Measurements from ENCODE around the gene FIZ1. TPM values are rescaled to one million over a fixed set of nuclear protein-coding genes. Genes with fewer than 3 reads are reported as not detected.

Gene FIZ1
- total RNA-seq, 1 experiment from 2014 or later, result 29.3 TPM

DNA sequence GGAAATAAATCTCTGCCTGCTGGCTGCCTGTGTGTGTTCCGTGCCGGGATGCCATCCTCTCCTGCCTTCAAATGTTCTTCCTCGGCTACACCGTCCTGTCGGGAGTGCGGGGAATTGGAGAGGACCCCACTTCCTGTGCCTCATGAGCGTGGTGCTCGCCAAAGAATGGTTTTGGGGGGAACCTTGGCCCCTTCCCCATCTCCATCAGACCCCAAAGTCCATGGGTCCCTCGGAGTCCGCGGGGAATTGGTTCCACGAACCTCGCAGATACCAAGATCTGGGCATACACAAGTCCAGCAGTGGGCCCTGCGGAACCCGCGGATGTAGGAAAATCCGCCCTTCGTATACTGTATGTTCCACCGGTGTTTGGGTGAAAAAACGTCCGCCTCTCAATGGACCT, 3.8 kb upstream of the FIZ1 start:
- Histone ChIP-seq H3K4me1 (ENCODE audit: insufficient read depth, low read length, poor library complexity, severe bottlenecking) (peaks cover 27% of the 10 kb centered on the region), H3K36me3 (ENCODE audit: insufficient read depth, low read length, poor library complexity, severe bottlenecking) (no peaks in the 10 kb centered on the region), H3K4me3 (ENCODE audit: low read depth, low read length, poor library complexity, severe bottlenecking) (no peak overlapping the region), H3K27ac (ENCODE audit: low read depth, low read length, poor library complexity, severe bottlenecking) (no peak overlapping the region), H3K27me3 (replicated peaks; ENCODE audit: insufficient read depth, low read depth, low read length, poor library complexity) (no peaks in the 10 kb centered on the region), H3K9me3 (ENCODE audit: low read depth, low read length, poor library complexity, severe bottlenecking) (no peaks in the 10 kb centered on the region)
- no peak for DNase-seq (ENCODE audit: low spot score)
- CTCF ChIA-PET, result no interaction called here
- BruUV-seq (replicated peaks), result no TSS peak
- intact Hi-C loops (cut with micrococcal nuclease; ENCODE audit: unreplicated experiment), result loop anchor here (5.0 kb wide), 1 partner anchor 196 kb away; the partner anchor contains the start of gene UBE2S
- no peak for TF ChIP-seq EZH2 (IDR thresholded peaks at IDR 0.05; ENCODE audit: borderline replicate concordance, low read depth, low read length, poor library complexity, severe bottlenecking)
- TF ChIP-seq, protein P1, sequence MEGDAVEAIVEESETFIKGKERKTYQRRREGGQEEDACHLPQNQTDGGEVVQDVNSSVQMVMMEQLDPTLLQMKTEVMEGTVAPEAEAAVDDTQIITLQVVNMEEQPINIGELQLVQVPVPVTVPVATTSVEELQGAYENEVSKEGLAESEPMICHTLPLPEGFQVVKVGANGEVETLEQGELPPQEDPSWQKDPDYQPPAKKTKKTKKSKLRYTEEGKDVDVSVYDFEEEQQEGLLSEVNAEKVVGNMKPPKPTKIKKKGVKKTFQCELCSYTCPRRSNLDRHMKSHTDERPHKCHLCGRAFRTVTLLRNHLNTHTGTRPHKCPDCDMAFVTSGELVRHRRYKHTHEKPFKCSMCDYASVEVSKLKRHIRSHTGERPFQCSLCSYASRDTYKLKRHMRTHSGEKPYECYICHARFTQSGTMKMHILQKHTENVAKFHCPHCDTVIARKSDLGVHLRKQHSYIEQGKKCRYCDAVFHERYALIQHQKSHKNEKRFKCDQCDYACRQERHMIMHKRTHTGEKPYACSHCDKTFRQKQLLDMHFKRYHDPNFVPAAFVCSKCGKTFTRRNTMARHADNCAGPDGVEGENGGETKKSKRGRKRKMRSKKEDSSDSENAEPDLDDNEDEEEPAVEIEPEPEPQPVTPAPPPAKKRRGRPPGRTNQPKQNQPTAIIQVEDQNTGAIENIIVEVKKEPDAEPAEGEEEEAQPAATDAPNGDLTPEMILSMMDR (conservative IDR thresholded peaks at IDR 0.05; ENCODE audit: low read depth, low read length), result no peak
- POLR2A ChIA-PET (ENCODE audit: low non-redundant PET), result no interaction called here

DNA sequence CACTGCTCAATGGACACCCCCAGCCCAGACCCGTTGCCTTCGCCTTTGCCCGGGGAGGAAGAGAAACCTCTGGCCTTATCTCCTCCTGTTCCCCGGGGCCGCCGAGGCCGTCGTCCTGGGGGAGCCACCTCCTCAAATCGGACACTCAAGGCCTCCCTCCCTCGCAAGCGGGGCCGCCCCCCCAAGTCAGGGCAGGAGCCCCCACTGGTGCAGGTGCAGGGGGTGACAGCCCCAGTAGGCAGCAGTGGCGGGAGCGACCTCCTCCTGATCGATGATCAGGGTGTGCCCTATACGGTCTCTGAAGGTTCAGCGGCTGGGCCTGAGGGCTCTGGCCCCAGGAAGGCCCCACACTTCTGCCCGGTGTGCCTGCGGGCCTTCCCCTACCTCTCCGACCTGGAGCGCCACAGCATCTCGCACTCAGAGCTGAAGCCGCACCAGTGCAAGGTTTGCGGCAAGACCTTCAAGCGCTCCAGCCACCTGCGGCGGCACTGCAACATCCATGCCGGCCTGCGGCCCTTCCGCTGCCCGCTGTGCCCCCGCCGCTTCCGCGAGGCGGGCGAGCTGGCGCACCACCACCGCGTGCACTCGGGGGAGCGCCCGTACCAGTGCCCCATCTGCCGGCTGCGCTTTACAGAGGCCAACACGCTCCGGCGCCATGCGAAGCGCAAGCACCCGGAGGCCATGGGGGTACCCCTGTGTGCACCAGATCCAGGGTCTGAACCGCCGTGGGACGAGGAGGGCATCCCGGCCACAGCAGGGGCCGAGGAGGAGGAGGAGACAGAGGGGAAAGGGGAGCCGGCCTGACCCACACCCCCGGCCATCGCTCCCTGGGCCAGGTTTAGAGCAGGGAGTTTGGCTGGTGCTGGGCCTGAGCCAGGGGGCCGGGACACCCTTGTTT, 3.0 kb upstream of the FIZ1 start:
- peaks cover 31% of the 10 kb centered on the region for H3K4me1 ChIP-seq (ENCODE audit: insufficient read depth, low read length, poor library complexity, severe bottlenecking)
- no peaks in the 10 kb centered on the region for H3K9me3 ChIP-seq (ENCODE audit: low read depth, low read length, poor library complexity, severe bottlenecking)
- TF ChIP-seq, protein P1 (conservative IDR thresholded peaks at IDR 0.05; ENCODE audit: low read depth, low read length), result no peak
- no peak for TF ChIP-seq EZH2 (IDR thresholded peaks at IDR 0.05; ENCODE audit: borderline replicate concordance, low read depth, low read length, poor library complexity, severe bottlenecking)
- no TSS peak for BruUV-seq (replicated peaks)
- H3K27ac ChIP-seq (ENCODE audit: low read depth, low read length, poor library complexity, severe bottlenecking), result peak overlapping the region; percentile 100
- H3K4me3 ChIP-seq (ENCODE audit: low read depth, low read length, poor library complexity, severe bottlenecking), result no peak overlapping the region
- ChIA-PET CTCF (no interaction called here), POLR2A (ENCODE audit: low non-redundant PET) (no interaction called here)
- H3K27me3 ChIP-seq (replicated peaks; ENCODE audit: insufficient read depth, low read depth, low read length, poor library complexity), result no peaks in the 10 kb centered on the region
- peaks cover 2% of the 10 kb centered on the region for H3K36me3 ChIP-seq (ENCODE audit: insufficient read depth, low read length, poor library complexity, severe bottlenecking)
- DNase-seq (ENCODE audit: low spot score), result no peak
- intact Hi-C loops (cut with micrococcal nuclease; ENCODE audit: unreplicated experiment), result loop anchor here (5.0 kb wide), 1 partner anchor 195 kb away; the partner anchor contains the start of gene UBE2S

DNA sequence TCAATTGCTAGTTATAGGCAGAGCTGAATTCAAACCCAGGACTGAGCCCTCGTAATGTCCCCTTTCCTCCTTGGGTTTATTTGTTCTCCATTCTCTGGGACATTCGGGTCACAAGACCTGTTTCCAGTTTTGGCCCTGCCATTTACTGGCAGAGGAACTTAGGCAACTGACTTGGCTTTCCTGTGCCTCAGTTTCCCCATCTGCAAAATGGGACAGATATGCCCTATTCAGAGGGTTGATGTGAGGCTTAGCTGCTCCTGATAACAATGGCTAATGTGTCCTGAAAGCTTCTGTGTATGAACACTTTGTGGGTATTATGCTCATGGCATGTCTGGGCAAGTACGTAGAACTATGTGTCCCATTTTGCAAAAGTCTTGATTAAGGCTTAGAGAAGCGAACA, 1.8 kb upstream of the FIZ1 start:
- TF ChIP-seq, protein P1 (conservative IDR thresholded peaks at IDR 0.05; ENCODE audit: low read depth, low read length), result no peak
- TF ChIP-seq EZH2 (IDR thresholded peaks at IDR 0.05; ENCODE audit: borderline replicate concordance, low read depth, low read length, poor library complexity, severe bottlenecking), result no peak
- H3K9me3 ChIP-seq (ENCODE audit: low read depth, low read length, poor library complexity, severe bottlenecking), result no peaks in the 10 kb centered on the region
- peak overlapping the region; percentile 66 for H3K4me3 ChIP-seq (ENCODE audit: low read depth, low read length, poor library complexity, severe bottlenecking)
- BruUV-seq (replicated peaks), result no TSS peak
- H3K4me1 ChIP-seq (ENCODE audit: insufficient read depth, low read length, poor library complexity, severe bottlenecking), result peaks cover 21% of the 10 kb centered on the region
- DNase-seq (ENCODE audit: low spot score), result no peak
- intact Hi-C loops (cut with micrococcal nuclease; ENCODE audit: unreplicated experiment), result loop anchor here (5.0 kb wide), 1 partner anchor 194 kb away; the partner anchor contains the start of gene UBE2S
- peaks cover 13% of the 10 kb centered on the region for H3K36me3 ChIP-seq (ENCODE audit: insufficient read depth, low read length, poor library complexity, severe bottlenecking)
- ChIA-PET CTCF (no interaction called here), POLR2A (ENCODE audit: low non-redundant PET) (no interaction called here)
- no peaks in the 10 kb centered on the region for H3K27me3 ChIP-seq (replicated peaks; ENCODE audit: insufficient read depth, low read depth, low read length, poor library complexity)
- peak overlapping the region; percentile 100 for H3K27ac ChIP-seq (ENCODE audit: low read depth, low read length, poor library complexity, severe bottlenecking)

Data from A673 (cell line).